Stimulated activated CD4-positive, alpha-beta T cell treated with anti-CD3 and anti-CD28 coated beads, Interleukin-1b, Interleukin-23, amount 100 ng/mL, for 1 hour (primary cell): ENCODE measurements around the gene DTYMK.

ENCODE experiments used
- DNase-seq, 2 donors: peaks; one replicate each; pipeline ENCODE4 v3.0.0-alpha.2; 2020; ENCODE audit warnings: low read depth in 2 of 2

DTYMK gene

DNA sequence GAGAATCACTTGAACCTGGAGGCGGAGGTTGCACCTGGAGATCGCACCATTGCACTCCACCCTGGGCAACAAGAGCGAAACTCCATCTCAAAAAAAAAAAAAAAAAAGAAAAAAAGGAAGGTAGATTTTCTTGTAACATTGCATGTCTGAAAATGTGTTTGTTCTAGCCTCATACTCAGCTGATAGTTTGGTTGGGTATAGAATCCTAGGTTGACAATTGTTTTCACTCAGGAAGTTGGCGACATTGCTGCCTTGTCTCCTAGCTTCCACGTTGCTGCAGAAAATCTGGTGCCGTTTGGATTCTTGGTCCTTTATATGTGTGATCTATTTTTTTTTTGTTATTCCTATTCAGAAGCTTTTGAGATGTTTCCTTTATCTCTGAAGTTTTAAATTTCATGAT, 19.9 kb upstream of the DTYMK start:
- no peak for DNase-seq

- no peak for DNase-seq
Measured at GRCh38 chr2:241703032-241703604, 16.5 kb upstream of the DTYMK start.

DNA sequence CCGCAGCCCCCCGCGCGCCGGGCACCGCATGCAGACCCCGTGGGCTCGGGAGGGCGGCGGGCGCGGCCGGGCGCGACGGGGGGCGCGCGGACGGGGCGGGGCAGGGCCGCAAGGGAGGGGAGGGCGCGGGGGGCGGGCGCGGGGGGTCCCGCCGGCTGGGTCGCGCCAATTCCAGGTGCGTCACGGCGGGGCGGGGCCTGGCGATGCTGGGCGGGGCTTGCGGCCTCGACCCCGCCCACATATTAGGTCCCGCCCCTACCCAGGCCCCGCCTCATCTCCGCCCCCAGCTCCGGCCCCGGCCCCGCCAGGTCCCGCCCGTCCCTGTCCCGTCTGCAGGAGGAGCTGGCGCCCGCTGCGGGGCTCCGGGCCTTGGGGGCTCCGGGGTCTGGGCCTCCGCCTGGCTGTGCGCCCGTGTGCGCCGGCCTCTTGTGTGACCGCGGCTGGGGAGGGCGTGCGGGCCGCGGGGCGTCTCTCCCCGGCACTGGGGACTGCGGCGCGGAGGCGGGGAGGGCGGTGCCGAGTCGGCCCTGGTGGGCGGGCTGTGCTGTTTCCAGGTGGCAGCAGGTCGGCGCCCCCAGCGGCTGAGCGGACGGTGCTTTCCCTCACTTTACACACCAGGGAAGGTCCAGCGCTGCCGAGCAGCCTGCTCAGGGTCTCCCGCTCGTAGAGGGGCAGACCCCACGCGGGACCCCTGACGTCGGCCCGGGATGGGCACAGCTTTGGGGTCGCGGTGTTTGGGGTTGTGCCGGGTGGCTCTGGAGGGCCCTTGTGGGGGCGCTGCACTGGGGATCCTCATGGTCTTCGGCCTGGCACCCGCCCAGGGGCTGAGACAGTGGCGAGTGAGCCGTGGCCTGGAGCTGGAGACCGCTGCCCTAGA, 15.8 kb upstream of the DTYMK start:
- peak; percentile 78 for DNase-seq

DNA sequence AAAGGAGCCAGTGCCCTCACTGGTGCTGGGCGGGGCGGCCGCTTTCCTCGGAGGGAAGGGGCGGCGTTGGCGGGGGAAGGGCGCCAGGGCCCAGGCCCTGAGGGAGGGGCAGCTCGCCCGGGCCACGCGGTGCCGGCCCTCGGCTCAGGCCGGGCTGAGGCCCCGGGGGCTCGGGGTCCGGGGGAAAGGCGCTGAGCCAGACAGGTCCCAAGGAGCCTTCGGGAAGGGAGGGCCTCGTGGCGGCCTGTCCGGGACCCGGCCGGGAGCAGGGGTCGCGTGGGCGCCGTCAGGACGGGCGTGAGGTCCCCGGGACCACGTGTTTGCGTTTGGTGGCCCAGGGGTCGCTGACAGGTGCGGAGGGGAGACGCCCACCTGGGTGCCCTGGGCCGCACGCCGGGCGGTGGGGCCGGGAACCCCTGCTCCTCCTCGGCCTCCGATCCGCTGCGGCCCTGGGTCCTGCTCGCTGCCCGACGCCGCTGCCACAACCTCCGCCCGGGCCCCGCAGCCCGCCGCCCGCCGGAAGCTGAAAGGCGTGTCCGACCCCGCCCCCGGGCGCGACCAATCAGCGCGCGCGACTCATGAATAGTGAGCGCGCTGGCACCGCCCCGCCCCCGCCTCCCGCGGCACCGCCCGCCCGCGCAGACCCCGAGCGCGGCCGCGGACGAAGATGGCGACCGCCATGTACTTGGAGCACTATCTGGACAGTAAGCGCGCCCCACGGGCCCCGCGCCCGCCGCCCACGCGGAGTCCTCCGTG, 15.0 kb upstream of the DTYMK start, which contains the start of gene ING5:
TSS of gene ING5 (plus strand) at position 641 of the 756 bp plus-strand sequence. CDS start at position 668, 27 bp downstream.
- DNase-seq = peak; percentile 93 to 97

GRCh38 chr2:241701149-241701398, 14.5 kb upstream of the DTYMK start:
- DNase-seq = no peak

DNA sequence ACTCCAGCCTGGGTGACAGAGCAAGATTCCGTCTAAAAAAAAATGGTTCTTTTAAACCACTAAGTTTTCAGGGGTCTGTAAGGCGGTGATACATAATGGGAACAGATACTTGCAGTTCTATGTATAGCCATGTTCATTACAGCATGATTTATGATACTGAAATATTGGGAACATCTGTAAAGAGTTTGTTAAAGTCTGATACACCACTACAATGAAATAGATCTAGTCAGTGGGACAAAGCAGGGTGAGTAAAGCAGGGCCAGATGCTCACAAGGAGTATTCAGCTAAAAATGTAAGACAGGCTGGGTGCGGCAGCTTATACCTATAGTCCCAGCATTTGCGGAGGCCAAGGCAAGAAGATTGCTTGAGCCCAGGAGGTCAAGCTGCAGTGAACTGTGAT, 9.0 kb upstream of the DTYMK start:
- DNase-seq = no peak

GRCh38 chr2:241692448-241692847, 5.8 kb upstream of the DTYMK start:
- no peak for DNase-seq

GRCh38 chr2:241690202-241690717, 3.6 kb upstream of the DTYMK start:
- DNase-seq = no peak

- DNase-seq = no peak
Measured at GRCh38 chr2:241689306-241689705, 2.7 kb upstream of the DTYMK start.

GRCh38 chr2:241686324-241686649, 328 bp downstream of the DTYMK start:
- no peak for DNase-seq

GRCh38 chr2:241680827-241681599, 5.6 kb downstream of the DTYMK start:
- DNase-seq = no peak

DNA sequence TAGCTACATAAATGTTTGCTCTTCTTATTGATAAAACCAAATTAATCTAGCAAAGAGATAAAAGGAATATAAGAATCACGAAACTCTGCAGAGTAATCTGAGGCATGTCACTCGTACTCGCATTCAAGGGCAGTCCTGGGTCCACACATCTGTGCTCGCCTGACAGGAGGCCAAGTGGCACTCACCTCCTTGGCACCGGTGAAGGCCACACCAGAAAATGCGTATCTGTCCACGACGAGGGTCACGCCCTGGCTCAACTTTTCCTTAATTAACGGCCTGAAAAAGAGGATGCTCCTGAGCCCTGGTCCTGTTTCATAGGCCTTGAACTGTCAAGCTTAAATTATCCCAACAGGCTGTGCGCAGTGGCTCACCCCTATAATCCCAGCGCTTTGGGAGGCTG, 6.6 kb downstream of the DTYMK start:
- no peak for DNase-seq

DNA sequence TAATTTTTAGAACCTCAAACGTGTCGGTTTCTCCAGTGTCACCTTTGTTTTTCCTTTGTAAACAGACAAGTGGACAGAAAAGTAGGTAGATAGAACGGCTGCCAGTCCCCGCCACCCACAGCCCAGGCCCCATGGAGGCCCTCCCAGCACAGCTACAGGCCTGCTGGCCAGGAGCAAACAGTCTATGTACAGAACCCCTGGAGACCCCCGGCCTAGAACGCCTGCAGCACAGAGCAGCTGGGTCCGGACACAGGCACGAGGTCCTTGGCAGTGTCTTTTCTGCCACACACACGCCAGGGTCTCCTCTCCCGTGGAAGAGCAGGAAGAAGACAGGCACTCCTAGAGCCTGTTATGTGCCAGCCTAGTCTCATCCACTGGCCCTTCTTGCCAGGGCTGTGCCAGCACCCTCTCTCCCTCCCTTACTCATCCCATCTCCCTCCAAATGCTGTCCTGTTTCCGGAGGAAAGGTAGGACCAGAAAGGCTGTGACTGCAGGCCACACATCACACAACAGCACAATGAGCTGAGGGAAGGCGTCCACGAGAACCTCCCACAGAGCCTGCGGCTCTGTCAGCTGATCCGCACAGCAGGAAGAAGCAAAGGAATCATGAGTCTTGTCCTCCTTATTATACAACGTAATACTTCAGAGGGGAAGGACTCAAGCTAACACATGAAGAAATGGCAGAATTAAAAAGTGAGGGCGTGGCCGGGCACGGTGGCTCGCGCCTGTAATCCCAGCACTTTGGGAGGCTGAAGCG, 7.7 kb downstream of the DTYMK start:
- DNase-seq = no peak

DNA sequence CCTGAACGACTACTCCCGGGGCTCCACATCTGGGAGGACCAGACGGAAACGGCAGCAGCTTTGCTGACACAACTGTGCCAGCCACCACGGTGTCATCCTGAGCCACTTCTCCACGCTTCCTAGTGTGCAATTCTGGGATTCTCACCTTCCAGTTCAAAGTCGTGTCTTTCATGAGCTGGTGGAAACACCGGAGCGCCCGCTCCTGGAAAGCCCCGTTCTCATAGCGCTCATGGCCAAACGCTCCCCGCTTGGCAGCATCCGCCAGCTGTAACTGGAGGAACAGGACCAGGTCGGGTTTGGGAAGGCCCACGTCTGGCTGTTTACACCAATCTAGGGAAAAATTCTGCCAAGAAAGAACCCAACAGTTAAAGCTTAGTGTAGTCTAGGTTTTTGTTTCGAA, 8.3 kb downstream of the DTYMK start:
- no peak for DNase-seq

DNA sequence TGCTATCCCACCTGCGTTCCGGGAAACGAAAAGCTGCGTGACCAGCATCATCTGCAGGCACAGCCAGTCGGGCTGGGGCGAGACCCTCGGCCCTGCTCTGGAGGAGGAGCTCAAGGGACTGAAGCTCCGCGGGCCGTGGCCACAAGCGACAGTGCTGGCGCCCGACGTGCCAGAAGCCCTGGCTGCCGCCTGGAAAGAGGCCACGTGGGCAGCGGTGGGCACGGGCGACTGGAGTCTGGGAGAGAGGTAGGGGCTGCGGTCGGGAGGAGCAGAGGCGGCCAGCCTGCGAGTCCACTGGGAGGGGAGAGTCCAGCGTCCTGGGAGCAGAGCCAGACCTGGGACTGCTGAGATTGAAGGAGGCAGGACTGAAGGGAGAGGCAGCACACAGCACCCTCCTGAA, 9.2 kb downstream of the DTYMK start:
- DNase-seq = no peak

GRCh38 chr2:241676665-241677064, 9.9 kb downstream of the DTYMK start:
- no peak for DNase-seq

- no peak for DNase-seq
Measured at GRCh38 chr2:241675885-241676284, 10.7 kb downstream of the DTYMK start.

- DNase-seq = no peak
Measured at GRCh38 chr2:241673797-241674725, 12.6 kb downstream of the DTYMK start.

DNA sequence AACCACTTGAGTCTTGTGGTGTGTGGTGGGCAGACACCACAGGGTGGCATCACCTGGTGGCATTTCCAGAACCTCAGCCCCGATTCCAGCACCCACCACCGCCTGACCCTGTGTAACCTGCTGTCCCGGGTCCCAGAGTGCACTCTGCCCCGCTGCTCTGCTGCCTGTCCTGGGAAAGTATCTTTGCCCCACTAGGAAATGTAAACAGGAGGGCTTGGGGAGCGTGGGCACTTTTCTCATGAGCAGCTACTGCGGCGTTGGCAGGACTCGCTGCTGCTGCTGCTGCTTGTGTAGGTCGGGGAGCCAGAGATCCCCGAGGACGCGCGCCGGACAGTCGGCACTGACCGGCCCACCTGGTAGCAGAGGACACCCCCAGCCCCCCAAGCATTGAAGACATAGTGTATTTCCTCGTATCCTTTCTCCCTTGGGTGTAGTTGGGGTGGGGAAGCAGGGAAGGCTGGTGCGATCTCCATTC, 13.4 kb downstream of the DTYMK start:
- no peak for DNase-seq
